ENCODE results near the gene OR6B2.

OR6B2 gene

DNA sequence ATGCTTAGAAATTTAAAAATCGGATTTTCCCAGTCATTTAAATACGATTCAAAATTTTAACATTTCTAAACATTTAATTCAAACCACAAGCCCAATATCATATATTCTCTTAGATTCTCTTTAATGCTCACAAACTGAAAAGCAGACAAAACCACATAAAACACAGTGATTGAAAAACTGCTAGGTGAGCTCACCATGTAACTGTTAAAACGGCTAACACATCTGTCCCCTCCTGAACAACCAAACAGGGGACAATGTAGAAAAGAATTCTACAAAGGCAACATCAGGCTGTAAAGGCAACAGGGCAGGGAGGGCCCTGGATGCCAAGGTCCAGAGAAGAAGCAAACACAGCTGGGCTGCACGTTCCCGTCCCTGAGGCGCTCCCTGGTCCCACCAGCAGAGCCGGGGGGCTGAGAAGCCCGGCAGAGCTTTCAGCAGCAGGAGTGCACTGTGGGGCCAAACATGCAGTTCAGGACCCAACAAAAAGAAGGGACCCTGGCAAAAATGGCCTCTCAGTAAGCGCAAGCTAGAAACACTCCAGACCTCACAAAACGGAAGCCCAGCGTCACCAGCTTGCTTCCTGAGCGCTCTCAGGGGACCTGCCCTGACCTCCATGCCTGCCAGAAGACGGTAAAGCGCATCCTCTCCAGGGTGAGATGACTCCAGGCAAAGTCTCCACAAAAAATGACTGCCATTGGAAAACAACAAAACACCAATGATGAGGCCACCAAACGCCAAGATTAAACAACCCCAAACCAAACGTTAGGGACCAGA is 45.6 kb downstream of the OR6B2 start:
- no peak for DNase-seq (ENCODE audit: low read depth)
- no peak overlapping the region for H3K4me3 ChIP-seq (ENCODE audit: low read depth, low read length)
- TF ChIP-seq CTCF (IDR thresholded peaks at IDR 0.05; ENCODE audit: low read depth, low read length, missing control alignments) = no peak

DNA sequence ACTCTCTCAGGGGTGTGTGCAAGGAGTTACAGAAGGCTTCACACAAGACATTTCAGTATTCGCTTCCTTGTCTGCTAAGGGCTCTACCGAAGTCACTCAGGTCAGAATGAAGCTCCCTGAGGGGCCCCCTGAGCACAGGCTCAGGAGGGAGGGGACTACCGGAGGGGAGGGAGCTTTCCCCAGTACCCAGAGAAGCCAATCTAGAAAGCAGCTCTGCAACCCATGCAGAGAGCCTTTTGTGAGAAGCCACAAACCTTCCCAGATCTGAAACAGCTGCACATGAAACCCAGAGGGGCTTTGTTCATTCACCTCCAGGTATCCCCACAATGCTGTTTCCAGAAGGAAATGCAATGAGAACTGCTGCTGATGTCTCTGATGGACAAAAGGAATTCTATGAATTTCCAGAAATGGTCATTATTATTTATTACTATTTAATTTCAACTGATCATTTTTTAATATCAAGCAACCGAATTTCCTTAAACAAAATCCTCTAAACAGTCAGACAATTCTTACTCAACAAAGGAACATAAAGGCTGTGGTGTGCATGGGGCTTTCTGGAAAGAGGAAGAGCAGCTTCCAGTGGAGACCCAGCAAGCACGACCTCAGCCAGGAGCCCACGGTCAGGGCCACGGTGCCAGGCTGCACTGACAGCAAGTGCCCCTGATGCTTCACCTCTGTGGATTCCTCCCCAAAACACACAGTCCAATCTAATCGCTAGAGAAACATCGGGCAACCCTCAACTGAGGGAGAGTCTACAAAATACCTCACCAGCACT is 47.0 kb downstream of the OR6B2 start:
- DNase-seq (ENCODE audit: low read depth) = no peak
- H3K4me3 ChIP-seq (ENCODE audit: low read depth, low read length) = no peak overlapping the region
- no peak for TF ChIP-seq CTCF (IDR thresholded peaks at IDR 0.05; ENCODE audit: low read depth, low read length, missing control alignments)

All from GM12864 (cell line).